K562 (cell line): ENCODE results near the gene GAA. TPM values are rescaled to one million over a fixed set of nuclear protein-coding genes. Genes with fewer than 3 reads are reported as not detected.

Source experiments
- ATAC-seq: fragments of 200-7000 bp; cut with Tn5 transposase; 3 replicates; pipeline ENCODE4 v1.9.1; 2020; ENCODE audit warnings: moderate library complexity
- BruUV-seq: library from RNA; stranded (reverse); fragments of 400-500 nt; replicated peaks from 2 replicates; lab custom pipeline; 2021; lab: Mats Ljungman, UMichigan
- CTCF ChIA-PET: fragments of 300-600 bp; formaldehyde crosslinking; extraction: SDS; loops from one replicate; lab custom pipeline; 2021; ENCODE audit warnings: low intra/inter-chr PET ratio; lab: Yijun Ruan, JAX
- POLR2A ChIA-PET: fragments of 300-600, 350-650 bp; sonication (Branson Sonifier 250); formaldehyde crosslinking; extraction: SDS; loops from one replicate; lab custom pipeline; 2021; ENCODE audit warnings: antibody characterized with exemption, inconsistent platforms; lab: Yijun Ruan, JAX
- DNase-seq, 4 experiments: peaks; one replicate each; pipeline versions ENCODE4 v3.0.0 to v3.0.0-alpha.2; 2011 to 2018; ENCODE audit warnings: low spot score in 3 of 4, mixed read lengths in 3 of 4; ENCODE audit errors: extremely low read depth in 1 of 4
- FAIRE-seq: peaks from 2 replicates; lab custom pipeline; 2011; peaks lifted over from hg19 to GRCh38; lab: Jason Lieb, UNC
- H2AFZ ChIP-seq: 2 replicates; pipeline ENCODE4 v1.6.0; 2011; ENCODE audit warnings: low read depth, low read length, control low read depth, inconsistent platforms
- H3K27ac ChIP-seq: fragments of 200-600 bp; 3 replicates; pipeline ENCODE4 v1.8.0; 2011; ENCODE audit warnings: low read depth, mild to moderate bottlenecking, control low read depth, inconsistent platforms, low read length, moderate library complexity, mixed read lengths; ENCODE audit errors: extremely low read depth
- H3K27me3 ChIP-seq, 2 experiments: fragments of 300-600 bp in 1 of 2; 2 replicates in 1 of 2; 3 replicates in 1 of 2; pipeline versions ENCODE4 v1.6.0 to v1.8.0; 2011; ENCODE audit warnings: inconsistent platforms in 2 of 2, low read length in 2 of 2, mild to moderate bottlenecking in 1 of 2, mixed read lengths in 1 of 2, moderate library complexity in 1 of 2; ENCODE audit not compliant: control insufficient read depth in 2 of 2, insufficient read depth in 2 of 2
- H3K36me3 ChIP-seq: fragments of 300-600 bp; 3 replicates; pipeline ENCODE4 v1.8.0; 2011; ENCODE audit warnings: mild to moderate bottlenecking, low read length, inconsistent platforms; ENCODE audit not compliant: control insufficient read depth, insufficient read depth
- H3K4me1 ChIP-seq, 2 experiments: fragments of 200-600 bp in 1 of 2; replicated peaks in 1 of 2; 2 replicates in 1 of 2; 3 replicates in 1 of 2; pipeline versions ENCODE4 v1.5.1 to v1.8.0; 2011; ENCODE audit warnings: inconsistent platforms in 2 of 2, low read length in 2 of 2, mild to moderate bottlenecking in 1 of 2, mixed read lengths in 1 of 2, moderate library complexity in 1 of 2; ENCODE audit not compliant: control insufficient read depth in 2 of 2, insufficient read depth in 2 of 2
- H3K4me2 ChIP-seq: 2 replicates; pipeline ENCODE4 v1.6.1; 2011; ENCODE audit warnings: low read length, control low read depth, inconsistent platforms, mixed read lengths; ENCODE audit not compliant: insufficient read depth
- H3K4me3 ChIP-seq: fragments of 200-600 bp; sonication (generic), shearing (Covaris generic); 2 replicates; pipeline ENCODE4 v1.5.1; 2016; ENCODE audit warnings: control low read depth, inconsistent platforms
- H3K79me2 ChIP-seq: fragments of 200-600 bp; 3 replicates; pipeline ENCODE4 v1.8.0; 2011; ENCODE audit warnings: low read length, inconsistent platforms; ENCODE audit not compliant: control insufficient read depth, insufficient read depth
- H3K9ac ChIP-seq, 2 experiments: 2 replicates each; pipeline versions ENCODE4 v1.6.0 to v1.6.1; 2011; ENCODE audit warnings: low read depth in 2 of 2, low read length in 2 of 2, control low read depth in 1 of 2, inconsistent platforms in 1 of 2, mild to moderate bottlenecking in 1 of 2, mixed read lengths in 1 of 2; ENCODE audit not compliant: insufficient read depth in 1 of 2
- H3K9me1 ChIP-seq: one replicate; pipeline ENCODE4 v1.6.0; 2011; ENCODE audit warnings: inconsistent platforms, mild to moderate bottlenecking, low read length, moderate library complexity; ENCODE audit not compliant: control insufficient read depth, insufficient read depth
- H3K9me3 ChIP-seq: replicated peaks from 2 replicates; pipeline ENCODE4 v1.5.1; 2011; ENCODE audit warnings: low read depth, low read length, inconsistent platforms; ENCODE audit not compliant: control insufficient read depth, insufficient read depth
- H4K20me1 ChIP-seq: replicated peaks from 2 replicates; pipeline ENCODE4 v1.6.1; 2011; ENCODE audit warnings: low read length, inconsistent platforms, mixed read lengths; ENCODE audit not compliant: control insufficient read depth, insufficient read depth
- ARID3A ChIP-seq: IDR thresholded peaks from 2 replicates; pipeline ENCODE4 v1.6.1; 2012; ENCODE audit warnings: low read depth, low read length, improper control_type of control experiment, borderline replicate concordance
- CC2D1A ChIP-seq: fragments of 450-650 bp; IDR thresholded peaks from 2 replicates; pipeline ENCODE4 v1.6.1; 2017; ENCODE audit warnings: mild to moderate bottlenecking
- FOS ChIP-seq: IDR thresholded peaks from 3 replicates; pipeline ENCODE4 v1.6.1; 2011; ENCODE audit not compliant: insufficient read length; ENCODE audit errors: extremely low read depth
- PCBP1 ChIP-seq: fragments of 200-400 bp; formaldehyde crosslinking; IDR thresholded peaks from 2 replicates; pipeline ENCODE4 v1.6.1; 2018; ENCODE audit warnings: mild to moderate bottlenecking, low read depth, low read length; ENCODE audit not compliant: poor library complexity, severe bottlenecking
- TCFL5 ChIP-seq: fragments of 250-450 bp; sonication (Bioruptor Pico); conservative IDR thresholded peaks from 2 replicates; pipeline ENCODE4 v1.6.1; 2021; ENCODE audit warnings: mild to moderate bottlenecking, moderate library complexity, matching md5 sums
- TRIM28 ChIP-seq: fragments of 450-650 bp; IDR thresholded peaks from 2 replicates; pipeline ENCODE4 v1.6.1; 2017
- XRCC4 ChIP-seq: IDR thresholded peaks from one replicate; pipeline ENCODE4 v1.6.1; 2011; ENCODE audit not compliant: insufficient read depth, insufficient read length; ENCODE audit errors: extremely low read depth
- WGBS: fragments of 100-300 bp; shearing (Covaris generic); methylation state at CpG from one replicate; pipeline ENCODE4 v1.1.6; 2016; ENCODE audit warnings: low coverage, mixed read lengths; ENCODE audit not compliant: insufficient coverage; ENCODE audit errors: missing lambda C conversion rate; 5-methylcytosine and 5-hydroxymethylcytosine counted together
- in situ Hi-C: fragments of 300-500 bp; cut with MboI; formaldehyde crosslinking; loops from 4 replicates; pipeline ENCODE4 v1.15.0; 2018; ENCODE audit warnings: inconsistent platforms, mixed read lengths
- intact Hi-C: fragments of 100-400 bp; cut with micrococcal nuclease; formaldehyde crosslinking; loops from 2 replicates; pipeline ENCODE4 v1.14.2; 2022
- polyA plus RNA-seq, 8 experiments: library from polyadenylated mRNA; depleted of rRNA in 4 of 8; stranded (reverse) in 5 of 8; unstranded in 3 of 8; fragments of >200 nt; fragmentation: Nextera tagmentation in 2 of 8; fragmentation: Illumina TruSeq in 1 of 8; extraction: Ambion mirVana in 2 of 8; extraction: Trizol in 1 of 8; gene quantifications; 2 replicates each; pipeline versions ENCODE4 v1.2.1 to v1.2.3, GENCODE V29; 2011 to 2014; ENCODE audit warnings: inconsistent platforms in 1 of 8, missing spikeins in 1 of 8
- total RNA-seq, 7 experiments: library from RNA; depleted of rRNA in 6 of 7; stranded (reverse); fragments of >200 nt in 6 of 7; fragmentation: Illumina TruSeq in 2 of 7; extraction: Trizol in 2 of 7; gene quantifications; 2 replicates each; pipeline versions ENCODE4 v1.2.1 to v1.2.3, GENCODE V29; 2011 to 2021; ENCODE audit warnings: low replicate concordance in 1 of 7
- TF ChIP-seq, protein P1 (sequence below): sonication (generic); formaldehyde crosslinking; IDR thresholded peaks from 2 replicates; pipeline ENCODE4 v1.8.0; 2022; ENCODE audit warnings: mild to moderate bottlenecking, missing genetic modification reagents
- TF ChIP-seq, protein P2 (sequence below): fragments of 250-450 bp; sonication (Bioruptor Pico); IDR thresholded peaks from 2 replicates; pipeline ENCODE4 v1.4.0; 2020; ENCODE audit warnings: mild to moderate bottlenecking, moderate library complexity

Gene GAA
- total and polyA plus RNA-seq, 9 of the 15 experiments (the other 6 are each of a cell fraction or from before 2014, with no cell fraction given): 0.15 to 6.4 (median 1.7) TPM

DNA sequence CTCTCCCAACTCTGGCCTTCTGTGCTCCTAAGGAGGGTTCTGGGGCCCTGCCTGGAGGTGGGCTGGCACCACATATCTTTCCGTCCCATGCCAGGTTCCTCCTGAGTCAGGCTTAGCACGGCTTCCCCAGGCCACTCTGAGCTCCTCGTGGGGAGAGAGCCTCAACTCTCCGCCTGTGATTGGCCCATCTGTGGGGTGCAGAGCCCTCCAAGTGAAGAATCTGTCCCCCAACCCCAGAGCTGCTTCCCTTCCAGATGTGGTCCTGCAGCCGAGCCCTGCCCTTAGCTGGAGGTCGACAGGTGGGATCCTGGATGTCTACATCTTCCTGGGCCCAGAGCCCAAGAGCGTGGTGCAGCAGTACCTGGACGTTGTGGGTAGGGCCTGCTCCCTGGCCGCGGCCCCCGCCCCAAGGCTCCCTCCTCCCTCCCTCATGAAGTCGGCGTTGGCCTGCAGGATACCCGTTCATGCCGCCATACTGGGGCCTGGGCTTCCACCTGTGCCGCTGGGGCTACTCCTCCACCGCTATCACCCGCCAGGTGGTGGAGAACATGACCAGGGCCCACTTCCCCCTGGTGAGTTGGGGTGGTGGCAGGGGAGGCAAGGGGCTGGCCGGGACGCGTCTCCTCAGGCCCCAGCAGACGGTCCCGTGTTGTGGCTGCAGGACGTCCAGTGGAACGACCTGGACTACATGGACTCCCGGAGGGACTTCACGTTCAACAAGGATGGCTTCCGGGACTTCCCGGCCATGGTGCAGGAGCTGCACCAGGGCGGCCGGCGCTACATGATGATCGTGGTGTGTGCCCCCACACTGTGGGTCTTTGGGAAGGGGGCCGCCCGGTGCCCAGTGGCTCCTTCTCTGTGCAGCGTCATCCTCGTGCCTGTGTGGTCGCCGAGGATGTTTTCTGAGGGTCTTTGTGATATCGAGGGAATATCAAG lies 6.9 kb downstream of the GAA start:
- Histone ChIP-seq H2AFZ (no peak overlapping the region), H3K36me3 (no peaks in the 10 kb centered on the region), H3K9ac (no peak overlapping the region), H4K20me1 (peaks cover 4% of the 10 kb centered on the region; the same call in 1 of the 2 replicates), H3K4me3 (no peak overlapping the region), H3K9me3 (no peaks in the 10 kb centered on the region), H3K9me1 (no peaks in the 10 kb centered on the region), H3K79me2 (no peaks in the 10 kb centered on the region), H3K4me2 (no peak overlapping the region), H3K27ac (no peak overlapping the region), H3K4me1 (peaks cover 4 to 65% of the 10 kb centered on the region in 2 experiments; a peak in 4 of 5 replicates), H3K27me3 (peaks cover 42 to 79% of the 10 kb centered on the region in 2 experiments)
- ChIA-PET CTCF (no interaction called here), POLR2A (no interaction called here)
- no TSS peak for BruUV-seq
- intact Hi-C loops: loop anchor here (10.0 kb wide), 1 partner anchor 76 kb away; no protein-coding TSS in a partner anchor
- no peak for DNase-seq
- in situ Hi-C loops: no loop called here
- 17% methylated on average over 29 of the region's 40 CpGs for WGBS
- ATAC-seq: no peak
- TF ChIP-seq CC2D1A: no peak
- TF ChIP-seq ARID3A: no peak
- TF ChIP-seq FOS: no peak
- no peak for TF ChIP-seq TCFL5 (CRISPR knock-in tag)
- TF ChIP-seq, protein P1, sequence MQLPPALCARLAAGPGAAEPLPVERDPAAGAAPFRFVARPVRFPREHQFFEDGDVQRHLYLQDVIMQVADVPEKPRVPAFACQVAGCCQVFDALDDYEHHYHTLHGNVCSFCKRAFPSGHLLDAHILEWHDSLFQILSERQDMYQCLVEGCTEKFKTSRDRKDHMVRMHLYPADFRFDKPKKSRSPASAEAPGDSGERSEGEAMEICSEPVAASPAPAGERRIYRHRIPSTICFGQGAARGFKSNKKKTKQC (CRISPR knock-in tag): no peak
- TF ChIP-seq PCBP1: no peak
- TF ChIP-seq, protein P2, sequence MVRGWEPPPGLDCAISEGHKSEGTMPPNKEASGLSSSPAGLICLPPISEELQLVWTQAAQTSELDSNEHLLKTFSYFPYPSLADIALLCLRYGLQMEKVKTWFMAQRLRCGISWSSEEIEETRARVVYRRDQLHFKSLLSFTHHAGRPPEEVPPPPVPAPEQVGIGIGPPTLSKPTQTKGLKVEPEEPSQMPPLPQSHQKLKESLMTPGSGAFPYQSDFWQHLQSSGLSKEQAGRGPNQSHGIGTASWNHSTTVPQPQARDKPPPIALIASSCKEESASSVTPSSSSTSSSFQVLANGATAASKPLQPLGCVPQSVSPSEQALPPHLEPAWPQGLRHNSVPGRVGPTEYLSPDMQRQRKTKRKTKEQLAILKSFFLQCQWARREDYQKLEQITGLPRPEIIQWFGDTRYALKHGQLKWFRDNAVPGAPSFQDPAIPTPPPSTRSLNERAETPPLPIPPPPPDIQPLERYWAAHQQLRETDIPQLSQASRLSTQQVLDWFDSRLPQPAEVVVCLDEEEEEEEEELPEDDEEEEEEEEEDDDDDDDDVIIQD (CRISPR knock-in tag): no peak
- no peak for TF ChIP-seq TRIM28
- TF ChIP-seq XRCC4: no peak
- FAIRE-seq: no peak
